HepG2 (cell line): Measurements from ENCODE around the gene KIAA1191. TPM values are rescaled to one million over a fixed set of nuclear protein-coding genes. Genes with fewer than 3 reads are reported as not detected.

Experiments used
- ATF1 ChIP-seq: IDR thresholded peaks from 2 replicates; pipeline ENCODE4 v1.6.1; 2016; ENCODE audit warnings: mild to moderate bottlenecking, control low read depth
- DMAP1 ChIP-seq: IDR thresholded peaks from 2 replicates; pipeline ENCODE4 v1.6.1; 2016
- FOXK1 ChIP-seq: sonication (generic); formaldehyde crosslinking; IDR thresholded peaks from 2 replicates; pipeline ENCODE4 v1.4.0; 2020; ENCODE audit warnings: low read depth, missing genetic modification reagents, borderline replicate concordance
- IKZF4 ChIP-seq: sonication (generic); formaldehyde crosslinking; IDR thresholded peaks from 2 replicates; pipeline ENCODE4 v1.5.1; 2020; ENCODE audit warnings: borderline replicate concordance, mild to moderate bottlenecking, low read depth, missing genetic modification reagents; ENCODE audit errors: not compliant biosample characterization
- IRF1 ChIP-seq: sonication (generic); formaldehyde crosslinking; IDR thresholded peaks from 2 replicates; pipeline ENCODE4 v1.4.0; 2020; ENCODE audit warnings: low read depth, mild to moderate bottlenecking, missing genetic modification reagents
- ISX ChIP-seq: sonication (generic); formaldehyde crosslinking; conservative IDR thresholded peaks from 2 replicates; pipeline ENCODE4 v1.5.0; 2020; ENCODE audit warnings: missing genetic modification reagents
- KAT7 ChIP-seq: IDR thresholded peaks from 2 replicates; pipeline ENCODE4 v1.6.1; 2018; ENCODE audit warnings: borderline replicate concordance, missing compliant biosample characterization
- MYNN ChIP-seq: sonication (generic); formaldehyde crosslinking; IDR thresholded peaks from 2 replicates; pipeline ENCODE4 v1.4.0; 2020; ENCODE audit warnings: mild to moderate bottlenecking, low read depth, missing genetic modification reagents
- NR1H2 ChIP-seq: sonication (generic); formaldehyde crosslinking; IDR thresholded peaks from 2 replicates; pipeline ENCODE4 v1.8.1; 2022; ENCODE audit warnings: low read depth, missing genetic modification reagents, borderline replicate concordance
- PRDM10 ChIP-seq: sonication (generic); formaldehyde crosslinking; IDR thresholded peaks from 2 replicates; pipeline ENCODE4 v1.4.0; 2020; ENCODE audit warnings: low read depth, missing genetic modification reagents
- RARG ChIP-seq: sonication (generic); formaldehyde crosslinking; IDR thresholded peaks from 2 replicates; pipeline ENCODE4 v1.4.0; 2020; ENCODE audit warnings: low read depth, mild to moderate bottlenecking, missing genetic modification reagents
- SMAD1 ChIP-seq: sonication (generic); formaldehyde crosslinking; IDR thresholded peaks from 2 replicates; pipeline ENCODE4 v1.4.0; 2020; ENCODE audit warnings: missing genetic modification reagents, low read depth, mild to moderate bottlenecking, borderline replicate concordance
- TEAD2 ChIP-seq: sonication (generic); formaldehyde crosslinking; IDR thresholded peaks from 2 replicates; pipeline ENCODE4 v1.9.0; 2021; ENCODE audit warnings: missing genetic modification reagents
- THYN1 ChIP-seq: sonication (generic); formaldehyde crosslinking; IDR thresholded peaks from 2 replicates; pipeline ENCODE4 v1.8.1; 2023; ENCODE audit warnings: low read depth, mild to moderate bottlenecking, moderate library complexity, missing genetic modification reagents, borderline replicate concordance
- ZBTB21 ChIP-seq: sonication (generic); formaldehyde crosslinking; IDR thresholded peaks from 2 replicates; pipeline ENCODE4 v1.4.0; 2020; ENCODE audit warnings: missing genetic modification reagents
- ZBTB46 ChIP-seq: sonication (generic); formaldehyde crosslinking; IDR thresholded peaks from 2 replicates; pipeline ENCODE4 v1.4.0; 2020; ENCODE audit warnings: mild to moderate bottlenecking, missing genetic modification reagents, borderline replicate concordance
- ZMAT3 ChIP-seq: sonication (generic); formaldehyde crosslinking; conservative IDR thresholded peaks from 2 replicates; pipeline ENCODE4 v1.7.0; 2021; ENCODE audit warnings: missing genetic modification reagents
- ZNF574 ChIP-seq: sonication (generic); formaldehyde crosslinking; IDR thresholded peaks from 2 replicates; pipeline ENCODE4 v1.4.0; 2020; ENCODE audit warnings: missing genetic modification reagents
- ZNF841 ChIP-seq: sonication (generic); formaldehyde crosslinking; IDR thresholded peaks from 2 replicates; pipeline ENCODE4 v1.8.1; 2023; ENCODE audit warnings: missing genetic modification reagents, borderline replicate concordance
- ZSCAN12 ChIP-seq: sonication (generic); formaldehyde crosslinking; IDR thresholded peaks from 2 replicates; pipeline ENCODE4 v1.9.0; 2021; ENCODE audit warnings: mild to moderate bottlenecking, missing genetic modification reagents
- polyA plus RNA-seq, 8 experiments: library from polyadenylated mRNA; depleted of rRNA in 3 of 8; stranded (reverse) in 7 of 8; unstranded in 1 of 8; fragments of >200 nt; fragmentation: Illumina TruSeq in 4 of 8; extraction: Trizol in 4 of 8; gene quantifications; 2 replicates each; pipeline versions ENCODE4 v1.2.1 to v1.2.3, GENCODE V29; 2011 to 2016; ENCODE audit warnings: low read depth in 4 of 8, missing spikeins in 1 of 8, mixed read lengths in 1 of 8; ENCODE audit not compliant: insufficient read depth in 1 of 8
- total RNA-seq, 5 experiments: library from RNA; depleted of rRNA; stranded (reverse); fragments of >200 nt; fragmentation: Illumina TruSeq; extraction: Trizol; gene quantifications; 2 replicates each; pipeline ENCODE4 v1.2.3, GENCODE V29; 2016; ENCODE audit warnings: low read depth in 1 of 5

Gene KIAA1191
- total and polyA plus RNA-seq, 2 of the 13 experiments (the other 11 are each of a cell fraction or from before 2014, with no cell fraction given): 63.6 to 103 TPM

- 0 out of 2 replicates have a peak, but pooled peaks have one; percentile 19 for TF ChIP-seq RARG
- TF ChIP-seq IKZF4 (CRISPR knock-in tag): no peak
- peak; percentile 31; the same call in 1 of the 2 replicates for TF ChIP-seq NR1H2 (CRISPR knock-in tag)
- TF ChIP-seq IRF1 (CRISPR knock-in tag): no peak
- TF ChIP-seq TEAD2 (CRISPR knock-in tag): no peak
- peak; percentile 86 for TF ChIP-seq ATF1 (CRISPR knock-in tag)
- TF ChIP-seq ZBTB21: no peak
- TF ChIP-seq ZBTB46 (CRISPR knock-in tag): 0 out of 2 replicates have a peak, but pooled peaks have one; percentile 74
- peak; percentile 43; the same call in 1 of the 2 replicates for TF ChIP-seq FOXK1 (CRISPR knock-in tag)
- peak; percentile 80 for TF ChIP-seq PRDM10 (CRISPR knock-in tag)
- TF ChIP-seq ZMAT3: 0 out of 2 replicates have a peak, but pooled peaks have one; percentile 49
- peak; percentile 98 for TF ChIP-seq DMAP1 (CRISPR knock-in tag)
- TF ChIP-seq ZNF574 (CRISPR knock-in tag): peak; percentile 88
- no peak for TF ChIP-seq ZSCAN12 (CRISPR knock-in tag)
- TF ChIP-seq ISX: no peak
- no peak; the same call in 1 of the 2 replicates for TF ChIP-seq MYNN (CRISPR knock-in tag)
- 0 out of 2 replicates have a peak, but pooled peaks have one; percentile 49 for TF ChIP-seq THYN1 (CRISPR knock-in tag)
- TF ChIP-seq ZNF841: no peak
- TF ChIP-seq KAT7 (CRISPR knock-in tag): no peak; the same call in 1 of the 2 replicates
- peak; percentile 76; the same call in 1 of the 2 replicates for TF ChIP-seq SMAD1 (CRISPR knock-in tag)
Observed at GRCh38 chr5:176388444-176389134, 27.0 kb upstream of the KIAA1191 start, which contains the start of the genes HIGD2A and NOP16 (continued).
